Esophagus muscularis mucosa (tissue), 4 donors: ENCODE results near the gene FASTK.

Experiments
- EP300 ChIP-seq: sonication (generic); formaldehyde crosslinking; IDR thresholded peaks from one replicate; pipeline ENCODE4 v1.6.1; 2017; ENCODE audit warnings: antibody characterized with exemption
- POLR2A ChIP-seq: fragments of 450-650 bp; IDR thresholded peaks from one replicate; pipeline ENCODE4 v1.6.1; 2017; ENCODE audit warnings: antibody characterized with exemption, moderate library complexity, mild to moderate bottlenecking, low read depth
- POLR2AphosphoS5 ChIP-seq, 2 donors: sonication (generic); formaldehyde crosslinking; IDR thresholded peaks; one replicate each; pipeline ENCODE4 v1.6.1; 2017; ENCODE audit warnings: antibody characterized with exemption in 2 of 2
- TF ChIP-seq, protein P1 (sequence below), 3 experiments: fragments of 200-600 bp in 2 of 3; fragments of 450-650 bp in 1 of 3; sonication (generic) in 2 of 3; IDR thresholded peaks; one replicate each; pipeline ENCODE4 v1.5.1; 2017 to 2019; ENCODE audit warnings: antibody characterized with exemption in 3 of 3, mild to moderate bottlenecking in 2 of 3, moderate library complexity in 1 of 3

GRCh38 chr7:151101621-151102396, 21.2 kb upstream of the FASTK start:
- no peak for TF ChIP-seq POLR2A
- no peak for TF ChIP-seq POLR2AphosphoS5 (IDR thresholded peaks at IDR 0.05)
- TF ChIP-seq, protein P1, sequence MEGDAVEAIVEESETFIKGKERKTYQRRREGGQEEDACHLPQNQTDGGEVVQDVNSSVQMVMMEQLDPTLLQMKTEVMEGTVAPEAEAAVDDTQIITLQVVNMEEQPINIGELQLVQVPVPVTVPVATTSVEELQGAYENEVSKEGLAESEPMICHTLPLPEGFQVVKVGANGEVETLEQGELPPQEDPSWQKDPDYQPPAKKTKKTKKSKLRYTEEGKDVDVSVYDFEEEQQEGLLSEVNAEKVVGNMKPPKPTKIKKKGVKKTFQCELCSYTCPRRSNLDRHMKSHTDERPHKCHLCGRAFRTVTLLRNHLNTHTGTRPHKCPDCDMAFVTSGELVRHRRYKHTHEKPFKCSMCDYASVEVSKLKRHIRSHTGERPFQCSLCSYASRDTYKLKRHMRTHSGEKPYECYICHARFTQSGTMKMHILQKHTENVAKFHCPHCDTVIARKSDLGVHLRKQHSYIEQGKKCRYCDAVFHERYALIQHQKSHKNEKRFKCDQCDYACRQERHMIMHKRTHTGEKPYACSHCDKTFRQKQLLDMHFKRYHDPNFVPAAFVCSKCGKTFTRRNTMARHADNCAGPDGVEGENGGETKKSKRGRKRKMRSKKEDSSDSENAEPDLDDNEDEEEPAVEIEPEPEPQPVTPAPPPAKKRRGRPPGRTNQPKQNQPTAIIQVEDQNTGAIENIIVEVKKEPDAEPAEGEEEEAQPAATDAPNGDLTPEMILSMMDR (IDR thresholded peaks at IDR 0.05), result no peak
- no peak for TF ChIP-seq EP300
